ENCODE measurements around the gene COL10A1. TPM values are rescaled to one million over a fixed set of nuclear protein-coding genes. Genes with fewer than 3 reads are reported as not detected.

COL10A1 gene
- total and polyA plus RNA-seq, 2 experiments from 2014 or later: 0.28 to 0.31 TPM

GRCh38 chr6:116166369-116166768 lies 40.4 kb upstream of the COL10A1 start:
- DNase-seq (ENCODE audit: low spot score): no peak

More at GRCh38 chr6:116166369-116166768, 40.4 kb upstream of the COL10A1 start:
- no peaks in the 10 kb centered on the region for H3K4me1 Mint-ChIP-seq
- H3K27ac ChIP-seq (ENCODE audit: low read depth): no peak overlapping the region
- H4K20me1 ChIP-seq (replicated peaks; ENCODE audit: insufficient read depth): no peaks in the 10 kb centered on the region
- peaks cover 21% of the 10 kb centered on the region for H3K79me2 ChIP-seq (replicated peaks; ENCODE audit: insufficient read depth)
- TF ChIP-seq, protein P1, sequence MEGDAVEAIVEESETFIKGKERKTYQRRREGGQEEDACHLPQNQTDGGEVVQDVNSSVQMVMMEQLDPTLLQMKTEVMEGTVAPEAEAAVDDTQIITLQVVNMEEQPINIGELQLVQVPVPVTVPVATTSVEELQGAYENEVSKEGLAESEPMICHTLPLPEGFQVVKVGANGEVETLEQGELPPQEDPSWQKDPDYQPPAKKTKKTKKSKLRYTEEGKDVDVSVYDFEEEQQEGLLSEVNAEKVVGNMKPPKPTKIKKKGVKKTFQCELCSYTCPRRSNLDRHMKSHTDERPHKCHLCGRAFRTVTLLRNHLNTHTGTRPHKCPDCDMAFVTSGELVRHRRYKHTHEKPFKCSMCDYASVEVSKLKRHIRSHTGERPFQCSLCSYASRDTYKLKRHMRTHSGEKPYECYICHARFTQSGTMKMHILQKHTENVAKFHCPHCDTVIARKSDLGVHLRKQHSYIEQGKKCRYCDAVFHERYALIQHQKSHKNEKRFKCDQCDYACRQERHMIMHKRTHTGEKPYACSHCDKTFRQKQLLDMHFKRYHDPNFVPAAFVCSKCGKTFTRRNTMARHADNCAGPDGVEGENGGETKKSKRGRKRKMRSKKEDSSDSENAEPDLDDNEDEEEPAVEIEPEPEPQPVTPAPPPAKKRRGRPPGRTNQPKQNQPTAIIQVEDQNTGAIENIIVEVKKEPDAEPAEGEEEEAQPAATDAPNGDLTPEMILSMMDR (conservative IDR thresholded peaks at IDR 0.05; ENCODE audit: low read depth in 2 of 2): no peak
- no peak for TF ChIP-seq REST (IDR thresholded peaks at IDR 0.05; ENCODE audit: unreplicated experiment)
- TF ChIP-seq, protein P2, sequence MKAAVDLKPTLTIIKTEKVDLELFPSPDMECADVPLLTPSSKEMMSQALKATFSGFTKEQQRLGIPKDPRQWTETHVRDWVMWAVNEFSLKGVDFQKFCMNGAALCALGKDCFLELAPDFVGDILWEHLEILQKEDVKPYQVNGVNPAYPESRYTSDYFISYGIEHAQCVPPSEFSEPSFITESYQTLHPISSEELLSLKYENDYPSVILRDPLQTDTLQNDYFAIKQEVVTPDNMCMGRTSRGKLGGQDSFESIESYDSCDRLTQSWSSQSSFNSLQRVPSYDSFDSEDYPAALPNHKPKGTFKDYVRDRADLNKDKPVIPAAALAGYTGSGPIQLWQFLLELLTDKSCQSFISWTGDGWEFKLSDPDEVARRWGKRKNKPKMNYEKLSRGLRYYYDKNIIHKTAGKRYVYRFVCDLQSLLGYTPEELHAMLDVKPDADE (IDR thresholded peaks at IDR 0.05): no peak
- TF ChIP-seq ZNF114 (CRISPR knock-in tag; IDR thresholded peaks at IDR 0.05): no peak
- no peak for TF ChIP-seq EZH2phosphoT487 (IDR thresholded peaks at IDR 0.05; ENCODE audit: unreplicated experiment)
- no peak for TF ChIP-seq EZH2 (IDR thresholded peaks at IDR 0.05; ENCODE audit: low read depth, unreplicated experiment)
- no peak for TF ChIP-seq ZNF462 (CRISPR knock-in tag; IDR thresholded peaks at IDR 0.05)
- no peak overlapping the region for H3K4me2 ChIP-seq
- no peak overlapping the region for H3K27ac Mint-ChIP-seq
- H3K9me2 ChIP-seq (ENCODE audit: insufficient read depth): no peaks in the 10 kb centered on the region; the same call in 1 of the 2 replicates
- H3K4me1 ChIP-seq (ENCODE audit: insufficient read depth): no peaks in the 10 kb centered on the region
- no peak overlapping the region for H3K4me3 Mint-ChIP-seq
- H3K4me3 ChIP-seq: no peak overlapping the region
- no peaks in the 10 kb centered on the region for H3F3A ChIP-seq (replicated peaks; ENCODE audit: low read depth)
- H3K9me3 Mint-ChIP-seq: 0 out of 3 replicates have a peak, but pooled peaks cover 3% of the 10 kb centered on the region
- H3K27me3 ChIP-seq (ENCODE audit: insufficient read depth): no peaks in the 10 kb centered on the region
- no peak overlapping the region for H2AFZ ChIP-seq
- ATAC-seq: no peak
- H3K36me3 ChIP-seq (ENCODE audit: insufficient read depth): no peaks in the 10 kb centered on the region
- peaks cover 2% of the 10 kb centered on the region for H3K27me3 Mint-ChIP-seq (ENCODE audit: insufficient read depth, low read depth, poor library complexity)
- H3K36me3 Mint-ChIP-seq (ENCODE audit: low read depth): peaks cover 13% of the 10 kb centered on the region

Data from GM23338 (cell line).